ENCODE measurements around the gene LEFTY2.

- TF ChIP-seq CTCF (IDR thresholded peaks at IDR 0.05; ENCODE audit: low read depth, low read length, missing input control): no peak
- TF ChIP-seq GABPA (IDR thresholded peaks at IDR 0.05 in 1 of 2, conservative IDR thresholded peaks at IDR 0.05 in 1 of 2): no peak
- no peak for TF ChIP-seq ATF3 (IDR thresholded peaks at IDR 0.05)
- no peak for TF ChIP-seq MAX (IDR thresholded peaks at IDR 0.05)
- no peak for TF ChIP-seq JUND (IDR thresholded peaks at IDR 0.05)
- TF ChIP-seq HNF4A (conservative IDR thresholded peaks at IDR 0.05): no peak
- TF ChIP-seq FOXA2 (IDR thresholded peaks at IDR 0.05): no peak
Observed at GRCh38 chr1:225923381-225923691, 17.7 kb downstream of the LEFTY2 start.
